Activated CD8-positive, alpha-beta memory T cell treated with anti-CD3 and anti-CD28 coated beads for 36 hours (primary cell): ENCODE results near the gene MICAL3. TPM values are rescaled to one million over a fixed set of nuclear protein-coding genes. Genes with fewer than 3 reads are reported as not detected.
"Not testable (repeated sequence)": the region's sequence is repeated elsewhere in the genome, so short reads cannot be mapped to it uniquely, and the experiment has no call there.

ENCODE experiments used
- CTCF ChIA-PET: fragments of 350-600 bp; sonication (Branson Sonifier 250); formaldehyde crosslinking; loops from one replicate; lab custom pipeline; 2021; ENCODE audit warnings: antibody characterized with exemption; lab: Charles Lee
- POLR2A ChIA-PET: fragments of 350-600 bp; sonication (Branson Sonifier 250); formaldehyde crosslinking; loops from one replicate; lab custom pipeline; 2021; ENCODE audit warnings: antibody characterized with exemption; lab: Charles Lee
- total RNA-seq, 2 experiments: library from RNA; stranded (reverse); gene quantifications; one replicate each; pipeline ENCODE4 v1.2.3, GENCODE V29; 2021

The MICAL3 gene
- total RNA-seq, 2 experiments from 2014 or later = 47.1 to 48.6 TPM

GRCh38 chr22:17775781-17776465, 248.4 kb downstream of the MICAL3 start:
- POLR2A ChIA-PET = no interaction called here
- CTCF ChIA-PET = interaction anchor here (1.3 to 1.4 kb wide), 2 partner anchors 9 to 33 kb away, joined by 4 to 7 read pairs; no protein-coding TSS in a partner anchor

- POLR2A ChIA-PET = no interaction called here
- CTCF ChIA-PET = interaction anchor here (1.3 to 3.3 kb wide), 2 partner anchors 10 to 33 kb away, joined by 4 to 13 read pairs; no protein-coding TSS in a partner anchor
Observed at GRCh38 chr22:17774926-17775685, 249.3 kb downstream of the MICAL3 start.

GRCh38 chr22:17774206-17774925, 250.0 kb downstream of the MICAL3 start, which contains the start of gene BID:
Gene BID (minus strand): TSS chr22:17774469. CDS start chr22:17750116, 24,353 bp downstream.
- POLR2A ChIA-PET = no interaction called here
- CTCF ChIA-PET = interaction anchor here (1.3 to 3.3 kb wide), 2 partner anchors 11 to 32 kb away, joined by 4 to 13 read pairs; no protein-coding TSS in a partner anchor

- POLR2A ChIA-PET = no interaction called here
- CTCF ChIA-PET = interaction anchor here (1.9 to 3.3 kb wide), 2 partner anchors 11 to 30 kb away, joined by 6 to 13 read pairs; no protein-coding TSS in a partner anchor
Observed at GRCh38 chr22:17773606-17774205, 250.7 kb downstream of the MICAL3 start.

GRCh38 chr22:17772958-17773605, 251.3 kb downstream of the MICAL3 start:
- POLR2A ChIA-PET = no interaction called here
- CTCF ChIA-PET = interaction anchor here (1.9 to 3.3 kb wide), 2 partner anchors 12 to 30 kb away, joined by 6 to 13 read pairs; no protein-coding TSS in a partner anchor

- POLR2A ChIA-PET = interaction anchor here (1.4 kb wide), 1 partner anchor 133 kb away, joined by 8 read pairs; no protein-coding TSS in a partner anchor
- CTCF ChIA-PET = interaction anchor here (1.1 to 3.3 kb wide), 3 partner anchors 13 to 29 kb away, joined by 6 to 13 read pairs (median 6); no protein-coding TSS in a partner anchor
Observed at GRCh38 chr22:17772249-17772957, 252.0 kb downstream of the MICAL3 start.

- ChIA-PET CTCF (interaction anchor here (1.0 to 1.1 kb wide), 2 partner anchors 13 to 60 kb away, joined by 3 to 4 read pairs; no protein-coding TSS in a partner anchor), POLR2A (interaction anchor here (1.4 kb wide), 1 partner anchor 131 kb away, joined by 8 read pairs; no protein-coding TSS in a partner anchor)
Observed at GRCh38 chr22:17770180-17771077, 253.9 kb downstream of the MICAL3 start.

GRCh38 chr22:17769716-17770082, 254.7 kb downstream of the MICAL3 start:
- POLR2A ChIA-PET = no interaction called here
- CTCF ChIA-PET = interaction anchor here (1.0 to 1.2 kb wide), 3 partner anchors 14 to 61 kb away, joined by 3 to 4 read pairs (median 3); no protein-coding TSS in a partner anchor

- ChIA-PET POLR2A (no interaction called here), CTCF (interaction anchor here (0.8 to 1.2 kb wide), 3 partner anchors 15 to 27 kb away, joined by 3 to 4 read pairs (median 3); no protein-coding TSS in a partner anchor)
Observed at GRCh38 chr22:17769013-17769715, 255.2 kb downstream of the MICAL3 start.

GRCh38 chr22:17767233-17768065, 256.9 kb downstream of the MICAL3 start:
- CTCF ChIA-PET = interaction anchor here (1.0 to 1.8 kb wide), 3 partner anchors 12 to 27 kb away, joined by 3 to 7 read pairs (median 4); no protein-coding TSS in a partner anchor
- POLR2A ChIA-PET = interaction anchor here (0.6 to 1.0 kb wide), 2 partner anchors 10 to 607 kb away, joined by 3 to 4 read pairs; no protein-coding TSS in a partner anchor

GRCh38 chr22:17764852-17765251, 259.5 kb downstream of the MICAL3 start:
- POLR2A ChIA-PET = not testable (repeated sequence)
- CTCF ChIA-PET = interaction anchor here (2.2 kb wide), 1 partner anchor 22 kb away, joined by 9 read pairs; no protein-coding TSS in a partner anchor

GRCh38 chr22:17764036-17764435, 260.3 kb downstream of the MICAL3 start:
- ChIA-PET POLR2A (no interaction called here), CTCF (no interaction called here)

- CTCF ChIA-PET, POLR2A ChIA-PET: not testable (repeated sequence)
Observed at GRCh38 chr22:17763442-17763841, 260.9 kb downstream of the MICAL3 start.

GRCh38 chr22:17761138-17761488, 263.2 kb downstream of the MICAL3 start:
- ChIA-PET CTCF (interaction anchor here (0.5 to 1.5 kb wide), 2 partner anchors 18 to 661 kb away, joined by 3 read pairs; no protein-coding TSS in a partner anchor), POLR2A (no interaction called here)
